ENCODE results near the gene EML4. TPM values are rescaled to one million over a fixed set of nuclear protein-coding genes. Genes with fewer than 3 reads are reported as not detected.
A peak's percentile ranks its signal among the peaks of the same experiment; 100 is the strongest.

Gene EML4
- total RNA-seq, 3 donors from 2014 or later, result 47.9 to 88.3 (median 66.3) TPM

DNA sequence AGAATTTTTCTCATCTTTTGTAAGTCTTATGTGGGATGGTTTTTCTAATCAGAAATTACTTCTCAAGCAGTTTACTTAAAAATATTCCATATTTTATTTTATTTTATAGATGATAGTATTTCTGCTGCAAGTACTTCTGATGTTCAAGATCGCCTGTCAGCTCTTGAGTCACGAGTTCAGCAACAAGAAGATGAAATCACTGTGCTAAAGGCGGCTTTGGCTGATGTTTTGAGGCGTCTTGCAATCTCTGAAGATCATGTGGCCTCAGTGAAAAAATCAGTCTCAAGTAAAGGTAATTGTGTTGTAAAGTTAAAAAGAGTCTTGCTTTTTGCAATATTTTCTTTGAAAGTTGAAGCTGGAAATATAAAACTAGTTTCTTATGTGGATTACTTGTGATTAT, 76.2 kb downstream of the EML4 start:
- ATAC-seq (no peak), DNase-seq (no peak)
- Histone ChIP-seq H3K4me3 (no peak overlapping the region), H3K4me1 (ENCODE audit: low read depth) (peaks cover 37% of the 10 kb centered on the region), H3K9me3 (no peaks in the 10 kb centered on the region), H3K36me3 (ENCODE audit: low read depth) (no peaks in the 10 kb centered on the region)
- intact Hi-C loops (cut with DNase I, micrococcal nuclease), result loop anchor here in 1 of 2 donors (10.0 kb wide), 1 partner anchor 51 kb away; no protein-coding TSS in a partner anchor
- no peak for TF ChIP-seq CTCF (IDR thresholded peaks at IDR 0.05)

- ATAC-seq, result no peak
- no peaks in the 10 kb centered on the region for H3K9me3 ChIP-seq
- TF ChIP-seq CTCF (IDR thresholded peaks at IDR 0.05), result no peak
- no peak overlapping the region for H3K4me3 ChIP-seq
- H3K4me1 ChIP-seq (ENCODE audit: low read depth), result peaks cover 33% of the 10 kb centered on the region
- intact Hi-C loops (cut with DNase I, micrococcal nuclease), result loop anchor here in 1 of 2 donors (10.0 kb wide), 1 partner anchor 52 kb away; no protein-coding TSS in a partner anchor
- DNase-seq, result no peak
- no peaks in the 10 kb centered on the region for H3K36me3 ChIP-seq (ENCODE audit: low read depth)
These were observed 77.4 kb downstream of the EML4 start for GRCh38 chr2:42246562-42246961.

GRCh38 chr2:42248846-42249245, 79.7 kb downstream of the EML4 start:
- no peak for DNase-seq
- H3K4me3 ChIP-seq, result no peak overlapping the region
- no peaks in the 10 kb centered on the region for H3K9me3 ChIP-seq
- peaks cover 33% of the 10 kb centered on the region for H3K4me1 ChIP-seq (ENCODE audit: low read depth)
- intact Hi-C loops (cut with DNase I, micrococcal nuclease), result loop anchor here in 1 of 2 donors (10.0 kb wide), 1 partner anchor 54 kb away; no protein-coding TSS in a partner anchor
- no peak for ATAC-seq
- TF ChIP-seq CTCF (IDR thresholded peaks at IDR 0.05), result no peak
- H3K36me3 ChIP-seq (ENCODE audit: low read depth), result no peaks in the 10 kb centered on the region

DNA sequence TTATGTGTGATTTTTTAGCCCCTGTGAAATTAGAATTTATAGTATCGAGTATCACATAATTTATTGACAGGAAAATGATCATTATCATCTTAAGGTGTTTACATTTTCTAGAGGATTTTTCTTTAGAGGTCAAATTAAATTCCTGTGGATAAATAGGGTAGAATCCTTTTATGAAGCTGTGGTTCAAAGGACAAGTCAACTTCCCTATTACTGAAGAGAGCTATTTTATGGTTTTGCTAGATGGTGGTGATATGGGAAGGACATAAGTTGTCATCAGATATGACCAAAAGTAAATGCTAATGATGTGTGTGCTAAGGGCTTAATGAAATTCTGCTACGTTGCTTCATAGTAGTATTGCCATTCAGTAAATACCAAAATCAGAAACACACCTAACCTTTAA, 80.1 kb downstream of the EML4 start:
- TF ChIP-seq CTCF (IDR thresholded peaks at IDR 0.05), result no peak
- ATAC-seq (peak; percentile 75), DNase-seq (no peak)
- Histone ChIP-seq H3K9me3 (no peaks in the 10 kb centered on the region), H3K4me1 (ENCODE audit: low read depth) (peaks cover 30% of the 10 kb centered on the region), H3K4me3 (no peak overlapping the region), H3K36me3 (ENCODE audit: low read depth) (no peaks in the 10 kb centered on the region)
- intact Hi-C loops (cut with DNase I, micrococcal nuclease), result loop anchor here in 1 of 2 donors (10.0 kb wide), 1 partner anchor 54 kb away; no protein-coding TSS in a partner anchor

DNA sequence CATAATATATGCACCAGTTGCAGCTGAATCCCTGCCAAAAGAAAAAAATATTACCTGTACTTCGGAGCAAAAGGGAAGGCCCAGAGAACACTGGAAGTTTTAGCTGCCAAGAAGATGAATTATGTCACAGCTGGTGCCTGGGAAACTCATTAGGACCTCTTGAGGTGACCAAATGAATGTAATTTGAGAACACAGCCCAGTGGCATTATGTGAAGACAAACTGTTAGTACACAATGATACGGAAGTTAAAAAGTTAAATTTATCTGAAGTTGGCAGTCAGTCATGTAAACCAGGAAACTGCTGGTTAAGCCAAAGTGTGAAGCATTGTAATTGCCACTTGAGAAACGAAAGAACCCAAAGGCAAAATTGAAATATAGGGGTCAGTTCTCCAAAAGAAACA, 80.7 kb downstream of the EML4 start:
- Histone ChIP-seq H3K4me3 (no peak overlapping the region), H3K9me3 (no peaks in the 10 kb centered on the region), H3K4me1 (ENCODE audit: low read depth) (peaks cover 28% of the 10 kb centered on the region), H3K36me3 (ENCODE audit: low read depth) (no peaks in the 10 kb centered on the region)
- peak in 1 of 3 donors; percentile 56 for DNase-seq
- TF ChIP-seq CTCF (IDR thresholded peaks at IDR 0.05), result no peak
- intact Hi-C loops (cut with DNase I, micrococcal nuclease), result loop anchor here in 1 of 2 donors (10.0 kb wide), 1 partner anchor 55 kb away; no protein-coding TSS in a partner anchor
- ATAC-seq, result peak; percentile 88

DNA sequence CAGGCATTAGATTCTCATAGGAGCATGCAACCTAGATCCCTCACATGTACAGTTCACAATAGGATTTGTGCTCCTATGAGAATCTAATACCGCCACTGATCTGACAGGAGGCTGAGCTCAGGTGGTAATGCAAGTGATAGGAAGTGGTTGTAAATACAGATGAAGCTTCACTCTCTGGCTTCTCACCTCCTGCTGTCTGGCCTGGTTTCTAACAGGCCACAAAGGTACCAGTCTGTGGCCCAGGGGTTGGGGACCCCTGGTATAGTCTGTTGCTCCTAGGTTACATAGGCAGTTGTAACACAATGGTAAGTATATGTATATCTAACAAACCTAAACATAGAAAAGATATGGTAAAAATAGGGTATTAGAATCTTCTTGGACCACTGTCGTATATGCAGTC, 81.8 kb downstream of the EML4 start:
- no peak overlapping the region for H3K4me3 ChIP-seq
- peaks cover 28% of the 10 kb centered on the region for H3K4me1 ChIP-seq (ENCODE audit: low read depth)
- DNase-seq, result no peak
- intact Hi-C loops (cut with DNase I, micrococcal nuclease), result no loop called here
- no peaks in the 10 kb centered on the region for H3K9me3 ChIP-seq
- H3K36me3 ChIP-seq (ENCODE audit: low read depth), result no peaks in the 10 kb centered on the region
- no peak for ATAC-seq
- TF ChIP-seq CTCF (IDR thresholded peaks at IDR 0.05), result no peak
